Panc1 (cell line): ENCODE results near the gene COL6A2. TPM values are rescaled to one million over a fixed set of nuclear protein-coding genes. Genes with fewer than 3 reads are reported as not detected.

ENCODE experiments used
- ATAC-seq: fragments of 200-7000 bp; cut with Tn5 transposase; 2 replicates; pipeline ENCODE4 v1.9.1; 2020; ENCODE audit warnings: mild to moderate bottlenecking, moderate library complexity
- BruUV-seq: library from RNA; stranded (reverse); fragments of 400-500 nt; replicated peaks from 2 replicates; lab custom pipeline; 2021; lab: Mats Ljungman, UMichigan
- CTCF ChIA-PET: fragments of 300-600 bp; sonication (Branson Sonifier 250); formaldehyde crosslinking; loops from one replicate; lab custom pipeline; 2022; ENCODE audit warnings: antibody characterized with exemption; lab: Charles Lee
- POLR2A ChIA-PET: fragments of 300-600 bp; sonication (Branson Sonifier 250); formaldehyde crosslinking; loops from one replicate; lab custom pipeline; 2022; ENCODE audit warnings: antibody characterized with exemption; lab: Charles Lee
- DNase-seq: peaks from one replicate; pipeline ENCODE4 v3.0.0-alpha.2; 2010; ENCODE audit warnings: low read depth, low spot score
- H3K27ac ChIP-seq: 2 replicates; pipeline ENCODE4 v1.5.1; 2011; ENCODE audit warnings: mild to moderate bottlenecking, low read length, inconsistent platforms
- H3K27me3 ChIP-seq: fragments of 200-500 bp; sonication (Bioruptor generic); 2 replicates; pipeline ENCODE4 v1.6.0; 2014; ENCODE audit warnings: low read length, inconsistent platforms; ENCODE audit not compliant: control insufficient read depth, insufficient read depth
- H3K36me3 ChIP-seq: fragments of 200-500 bp; sonication (Bioruptor generic); 2 replicates; pipeline ENCODE4 v1.5.1; 2014; ENCODE audit warnings: inconsistent platforms, mild to moderate bottlenecking, low read length, moderate library complexity; ENCODE audit not compliant: control insufficient read depth, insufficient read depth
- H3K4me1 ChIP-seq: 2 replicates; pipeline ENCODE4 v1.5.1; 2011; ENCODE audit warnings: inconsistent platforms, mild to moderate bottlenecking, low read length, moderate library complexity; ENCODE audit not compliant: control insufficient read depth, insufficient read depth
- H3K4me3 ChIP-seq, 2 experiments: 2 replicates each; pipeline ENCODE4 v1.5.1; 2011 to 2012; ENCODE audit warnings: low read depth in 2 of 2, low read length in 2 of 2, mild to moderate bottlenecking in 2 of 2, inconsistent platforms in 1 of 2, moderate library complexity in 1 of 2
- H3K9me3 ChIP-seq: fragments of 200-500 bp; sonication (Bioruptor generic); 2 replicates; pipeline ENCODE4 v1.5.1; 2014; ENCODE audit warnings: low read depth, mild to moderate bottlenecking, inconsistent platforms, low read length, moderate library complexity; ENCODE audit not compliant: control insufficient read depth, insufficient read depth
- POLR2AphosphoS5 ChIP-seq: IDR thresholded peaks from 2 replicates; pipeline ENCODE4 v1.6.1; 2012; ENCODE audit warnings: mild to moderate bottlenecking, low read depth, low read length, moderate library complexity
- SIN3A ChIP-seq: IDR thresholded peaks from 2 replicates; pipeline ENCODE4 v1.6.1; 2012; ENCODE audit warnings: low read depth, mild to moderate bottlenecking, low read length, moderate library complexity, borderline replicate concordance; ENCODE audit not compliant: insufficient read depth
- TCF7L2 ChIP-seq: IDR thresholded peaks from 2 replicates; pipeline ENCODE4 v1.6.1; 2011; ENCODE audit warnings: mild to moderate bottlenecking, low read depth, low read length, inconsistent platforms
- in situ Hi-C: cut with HindIII; loops from 2 replicates; pipeline ENCODE4 v1.10.0; 2016; ENCODE audit warnings: low sequenced_read_pairs, low pct_unique_long_range_greater_than_20kb
- intact Hi-C: fragments of 100-400 bp; cut with micrococcal nuclease; formaldehyde crosslinking; loops from one replicate; pipeline ENCODE4 v1.10.0; 2022; ENCODE audit not compliant: unreplicated experiment
- total RNA-seq: library from RNA; stranded (reverse); gene quantifications from one replicate; pipeline ENCODE4 v1.2.1, GENCODE V29; 2021; ENCODE audit not compliant: unreplicated experiment
- TF ChIP-seq, protein P1 (sequence below), 2 experiments: IDR thresholded peaks; 2 replicates each; pipeline ENCODE4 v1.6.1; 2011 to 2012; ENCODE audit warnings: low read depth in 2 of 2, control low read depth in 1 of 2, low read length in 1 of 2, mild to moderate bottlenecking in 1 of 2, moderate library complexity in 1 of 2; ENCODE audit not compliant: insufficient read depth in 1 of 2
- TF ChIP-seq, protein P2 (sequence below): fragments of 450-650 bp; IDR thresholded peaks from 2 replicates; pipeline ENCODE4 v1.5.1; 2017; ENCODE audit warnings: mild to moderate bottlenecking

The COL6A2 gene
- total RNA-seq, 1 experiment from 2014 or later, result 29.9 TPM

- ATAC-seq, result no peak
- TF ChIP-seq, protein P1, sequence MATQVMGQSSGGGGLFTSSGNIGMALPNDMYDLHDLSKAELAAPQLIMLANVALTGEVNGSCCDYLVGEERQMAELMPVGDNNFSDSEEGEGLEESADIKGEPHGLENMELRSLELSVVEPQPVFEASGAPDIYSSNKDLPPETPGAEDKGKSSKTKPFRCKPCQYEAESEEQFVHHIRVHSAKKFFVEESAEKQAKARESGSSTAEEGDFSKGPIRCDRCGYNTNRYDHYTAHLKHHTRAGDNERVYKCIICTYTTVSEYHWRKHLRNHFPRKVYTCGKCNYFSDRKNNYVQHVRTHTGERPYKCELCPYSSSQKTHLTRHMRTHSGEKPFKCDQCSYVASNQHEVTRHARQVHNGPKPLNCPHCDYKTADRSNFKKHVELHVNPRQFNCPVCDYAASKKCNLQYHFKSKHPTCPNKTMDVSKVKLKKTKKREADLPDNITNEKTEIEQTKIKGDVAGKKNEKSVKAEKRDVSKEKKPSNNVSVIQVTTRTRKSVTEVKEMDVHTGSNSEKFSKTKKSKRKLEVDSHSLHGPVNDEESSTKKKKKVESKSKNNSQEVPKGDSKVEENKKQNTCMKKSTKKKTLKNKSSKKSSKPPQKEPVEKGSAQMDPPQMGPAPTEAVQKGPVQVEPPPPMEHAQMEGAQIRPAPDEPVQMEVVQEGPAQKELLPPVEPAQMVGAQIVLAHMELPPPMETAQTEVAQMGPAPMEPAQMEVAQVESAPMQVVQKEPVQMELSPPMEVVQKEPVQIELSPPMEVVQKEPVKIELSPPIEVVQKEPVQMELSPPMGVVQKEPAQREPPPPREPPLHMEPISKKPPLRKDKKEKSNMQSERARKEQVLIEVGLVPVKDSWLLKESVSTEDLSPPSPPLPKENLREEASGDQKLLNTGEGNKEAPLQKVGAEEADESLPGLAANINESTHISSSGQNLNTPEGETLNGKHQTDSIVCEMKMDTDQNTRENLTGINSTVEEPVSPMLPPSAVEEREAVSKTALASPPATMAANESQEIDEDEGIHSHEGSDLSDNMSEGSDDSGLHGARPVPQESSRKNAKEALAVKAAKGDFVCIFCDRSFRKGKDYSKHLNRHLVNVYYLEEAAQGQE (IDR thresholded peaks at IDR 0.05; ENCODE audit: insufficient read depth in 1 of 2, low read depth in 2 of 2, low read length in 1 of 2), result no peak
- H3K4me3 ChIP-seq, result no peak overlapping the region
- no peak for DNase-seq
- H3K27ac ChIP-seq, result no peak overlapping the region
- POLR2A ChIA-PET, result interaction anchor here (0.5 kb wide), 1 partner anchor 21 kb away, joined by 4 read pairs; no protein-coding TSS in a partner anchor
- intact Hi-C loops (no loop called here), in situ Hi-C loops (no loop called here)
- H3K4me1 ChIP-seq, result no peaks in the 10 kb centered on the region
- no peaks in the 10 kb centered on the region for H3K9me3 ChIP-seq
- H3K36me3 ChIP-seq, result no peaks in the 10 kb centered on the region
- BruUV-seq, result no TSS peak
- no peaks in the 10 kb centered on the region for H3K27me3 ChIP-seq
- CTCF ChIA-PET, result no interaction called here
Observed at GRCh38 chr21:46095083-46095719, 2.7 kb upstream of the COL6A2 start.

- TF ChIP-seq TCF7L2 (no peak), SIN3A (no peak), POLR2AphosphoS5 (no peak)
- TF ChIP-seq, protein P1 (IDR thresholded peaks at IDR 0.05; ENCODE audit: insufficient read depth in 1 of 2, low read depth in 2 of 2, low read length in 1 of 2), result no peak
- TF ChIP-seq, protein P2, sequence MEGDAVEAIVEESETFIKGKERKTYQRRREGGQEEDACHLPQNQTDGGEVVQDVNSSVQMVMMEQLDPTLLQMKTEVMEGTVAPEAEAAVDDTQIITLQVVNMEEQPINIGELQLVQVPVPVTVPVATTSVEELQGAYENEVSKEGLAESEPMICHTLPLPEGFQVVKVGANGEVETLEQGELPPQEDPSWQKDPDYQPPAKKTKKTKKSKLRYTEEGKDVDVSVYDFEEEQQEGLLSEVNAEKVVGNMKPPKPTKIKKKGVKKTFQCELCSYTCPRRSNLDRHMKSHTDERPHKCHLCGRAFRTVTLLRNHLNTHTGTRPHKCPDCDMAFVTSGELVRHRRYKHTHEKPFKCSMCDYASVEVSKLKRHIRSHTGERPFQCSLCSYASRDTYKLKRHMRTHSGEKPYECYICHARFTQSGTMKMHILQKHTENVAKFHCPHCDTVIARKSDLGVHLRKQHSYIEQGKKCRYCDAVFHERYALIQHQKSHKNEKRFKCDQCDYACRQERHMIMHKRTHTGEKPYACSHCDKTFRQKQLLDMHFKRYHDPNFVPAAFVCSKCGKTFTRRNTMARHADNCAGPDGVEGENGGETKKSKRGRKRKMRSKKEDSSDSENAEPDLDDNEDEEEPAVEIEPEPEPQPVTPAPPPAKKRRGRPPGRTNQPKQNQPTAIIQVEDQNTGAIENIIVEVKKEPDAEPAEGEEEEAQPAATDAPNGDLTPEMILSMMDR, result no peak
- no peak overlapping the region for H3K27ac ChIP-seq
- H3K27me3 ChIP-seq, result no peaks in the 10 kb centered on the region
- BruUV-seq, result no TSS peak
- H3K36me3 ChIP-seq, result no peaks in the 10 kb centered on the region
- CTCF ChIA-PET, result no interaction called here
- DNase-seq (no peak), ATAC-seq (no peak)
- H3K9me3 ChIP-seq, result no peaks in the 10 kb centered on the region
- no peak overlapping the region for H3K4me3 ChIP-seq
- intact Hi-C loops (no loop called here), in situ Hi-C loops (no loop called here)
- POLR2A ChIA-PET, result no interaction called here
- no peaks in the 10 kb centered on the region for H3K4me1 ChIP-seq
Observed at GRCh38 chr21:46095814-46096595, 1.9 kb upstream of the COL6A2 start.
